Spinal cord (tissue), 10 donors: ENCODE measurements around the gene AGBL4. TPM values are rescaled to one million over a fixed set of nuclear protein-coding genes. Genes with fewer than 3 reads are reported as not detected.

ENCODE experiments used
- DNase-seq, 6 donors: peaks; one replicate each; pipeline versions ENCODE4 v3.0.0 to v3.0.0-alpha.2; 2013 to 2015; ENCODE audit warnings: low spot score in 6 of 6, low read depth in 4 of 6
- H3K27ac ChIP-seq: one replicate; pipeline ENCODE4 v1.5.1; 2013; ENCODE audit warnings: low read depth, low read length, control low read depth
- H3K27me3 ChIP-seq: one replicate; pipeline ENCODE4 v1.6.1; 2013; ENCODE audit warnings: low read length; ENCODE audit not compliant: control insufficient read depth, insufficient read depth
- H3K36me3 ChIP-seq: one replicate; pipeline ENCODE4 v1.6.1; 2013; ENCODE audit warnings: low read length; ENCODE audit not compliant: control insufficient read depth, insufficient read depth
- H3K4me1 ChIP-seq: one replicate; pipeline ENCODE4 v1.6.1; 2013; ENCODE audit warnings: low read length; ENCODE audit not compliant: control insufficient read depth, insufficient read depth
- H3K4me3 ChIP-seq: one replicate; pipeline ENCODE4 v1.5.1; 2013; ENCODE audit warnings: low read depth, low read length, control low read depth
- H3K9me3 ChIP-seq: one replicate; pipeline ENCODE4 v1.6.1; 2013; ENCODE audit warnings: low read length; ENCODE audit not compliant: control insufficient read depth, insufficient read depth
- WGBS: methylation state at CpG from one replicate; pipeline ENCODE4 v1.1.5; 2013; ENCODE audit warnings: missing lambda C conversion rate; ENCODE audit not compliant: insufficient coverage; 5-methylcytosine and 5-hydroxymethylcytosine counted together
- polyA plus RNA-seq, 2 donors: library from polyadenylated mRNA; unstranded; fragments of 120-200 nt; gene quantifications; one replicate each; pipeline ENCODE4 v1.2.1, GENCODE V29; 2013; ENCODE audit not compliant: insufficient read length in 2 of 2
- total RNA-seq, 2 donors: library from RNA; depleted of rRNA in 1 of 2; stranded (reverse); fragments of 120-200 nt in 1 of 2; fragments of >200 nt in 1 of 2; gene quantifications; one replicate each; pipeline versions ENCODE4 v1.2.3 to v1.2.4, GENCODE V29; 2013 to 2014
- donor health status: healthy.

The AGBL4 gene
- total and polyA plus RNA-seq, 4 donors = 3.8 to 6.8 (median 4.7) TPM

DNA sequence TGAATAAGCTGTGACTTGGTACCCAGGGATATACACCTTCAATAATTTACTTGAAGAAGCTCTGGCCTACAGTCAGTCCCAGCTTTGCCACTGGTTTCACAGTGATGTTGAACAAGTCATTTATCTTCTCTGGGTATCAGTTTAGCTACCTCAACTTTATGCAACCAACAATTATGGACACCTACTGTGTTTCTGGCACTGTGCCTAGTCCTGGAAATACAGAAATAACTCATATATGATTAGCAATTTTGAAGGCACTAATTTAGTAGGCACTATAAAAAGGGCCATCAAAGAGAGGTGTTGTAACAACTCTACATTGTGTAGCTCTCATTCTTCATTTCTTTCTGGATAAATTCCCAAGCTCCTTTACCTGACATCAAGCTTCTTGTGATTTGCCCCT, 1463.2 kb downstream of the AGBL4 start:
- no peak overlapping the region for H3K27ac ChIP-seq
- no peaks in the 10 kb centered on the region for H3K4me1 ChIP-seq
- H3K9me3 ChIP-seq = no peaks in the 10 kb centered on the region

DNA sequence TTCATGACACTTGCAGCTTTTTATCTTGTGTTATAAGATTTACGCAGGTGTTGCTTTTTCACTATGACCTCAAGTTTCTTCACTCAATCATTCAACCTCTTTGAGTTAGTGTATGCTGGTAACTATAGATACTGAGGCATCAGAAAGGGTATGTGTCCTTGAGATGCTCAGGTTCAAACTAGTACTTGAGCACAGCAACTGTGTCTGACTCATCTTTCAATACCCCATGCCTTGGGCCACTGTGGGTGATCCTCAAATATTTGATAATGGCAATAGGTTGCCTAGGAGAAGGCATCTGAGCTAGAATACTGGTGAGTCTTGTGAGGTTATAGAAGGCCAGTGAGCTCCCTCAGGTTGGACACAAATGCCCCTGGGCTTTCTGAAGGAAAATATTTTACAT, 1463.6 kb downstream of the AGBL4 start:
- H3K4me1 ChIP-seq = no peaks in the 10 kb centered on the region
- H3K27ac ChIP-seq = no peak overlapping the region
- WGBS = no CpG with 5 or more reads among the region's 1 CpG
- no peaks in the 10 kb centered on the region for H3K36me3 ChIP-seq
- DNase-seq = peak in 1 of 6 donors; percentile 14
- no peak overlapping the region for H3K4me3 ChIP-seq
- no peaks in the 10 kb centered on the region for H3K9me3 ChIP-seq
- H3K27me3 ChIP-seq = peaks cover 3% of the 10 kb centered on the region

More for the DNA sequence above, 1463.2 kb downstream of the AGBL4 start:
- no peaks in the 10 kb centered on the region for H3K36me3 ChIP-seq
- no peak overlapping the region for H3K4me3 ChIP-seq
- peaks cover 3% of the 10 kb centered on the region for H3K27me3 ChIP-seq
- no peak for DNase-seq

DNA sequence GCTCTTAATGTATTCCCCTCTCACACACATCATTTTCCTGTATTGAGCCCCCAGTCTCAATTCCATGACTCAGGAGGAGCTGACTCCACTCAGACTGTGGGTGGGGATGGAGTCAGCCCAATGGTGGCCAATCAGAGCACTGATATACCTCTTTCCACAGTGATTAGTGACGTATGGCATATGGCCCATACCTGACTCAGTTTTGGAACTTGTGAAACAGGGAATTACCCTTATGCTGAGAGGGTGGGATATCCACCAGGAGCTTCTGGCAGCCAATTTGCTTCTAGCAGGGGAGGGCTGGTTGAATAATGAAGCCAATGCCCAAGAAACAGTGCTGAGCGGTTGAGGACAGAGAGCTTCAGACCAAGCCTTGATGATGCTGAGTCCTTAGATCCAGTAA, 1465.4 kb downstream of the AGBL4 start:
- 100% methylated on average over 1 of the region's 2 CpGs for WGBS
- no peak overlapping the region for H3K27ac ChIP-seq
- H3K4me1 ChIP-seq = no peaks in the 10 kb centered on the region
- H3K36me3 ChIP-seq = no peaks in the 10 kb centered on the region
- H3K27me3 ChIP-seq = peaks cover 3% of the 10 kb centered on the region
- no peaks in the 10 kb centered on the region for H3K9me3 ChIP-seq
- peak in 1 of 6 donors; percentile 47 for DNase-seq
- H3K4me3 ChIP-seq = no peak overlapping the region

- Histone ChIP-seq H3K27me3 (peaks cover 3% of the 10 kb centered on the region), H3K4me3 (no peak overlapping the region), H3K9me3 (no peaks in the 10 kb centered on the region), H3K27ac (no peak overlapping the region), H3K4me1 (peaks cover 4% of the 10 kb centered on the region), H3K36me3 (no peaks in the 10 kb centered on the region)
- peak in 1 of 6 donors; percentile 66 for DNase-seq
- 62% methylated on average over 4 of the region's 5 CpGs for WGBS
Measured at GRCh38 chr1:48556186-48556850, 1467.4 kb downstream of the AGBL4 start.

DNA sequence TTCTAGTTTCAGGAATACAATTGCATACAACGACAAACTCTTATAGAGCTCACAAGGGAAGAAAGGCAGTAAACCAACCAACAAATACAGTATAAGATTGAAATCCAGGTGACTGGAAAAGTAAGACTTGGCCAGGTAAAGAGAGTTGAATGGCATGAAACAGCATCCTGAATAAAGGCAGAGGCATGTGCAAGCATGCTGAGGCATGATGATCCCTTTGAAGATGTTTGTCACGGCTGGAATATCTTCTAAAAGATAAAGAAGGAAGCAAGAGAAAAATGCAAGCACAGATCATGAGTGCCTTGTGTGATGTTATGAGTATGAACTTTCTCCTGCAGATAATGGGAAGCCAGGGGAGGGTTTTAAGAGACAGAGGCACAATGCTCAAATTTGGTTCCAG, 1468.5 kb downstream of the AGBL4 start:
- no peaks in the 10 kb centered on the region for H3K36me3 ChIP-seq
- 90% methylated on average over 1 of the region's 2 CpGs for WGBS
- no peaks in the 10 kb centered on the region for H3K9me3 ChIP-seq
- peaks cover 4% of the 10 kb centered on the region for H3K4me1 ChIP-seq
- H3K27ac ChIP-seq = no peak overlapping the region
- no peak for DNase-seq
- H3K4me3 ChIP-seq = no peak overlapping the region
- H3K27me3 ChIP-seq = peaks cover 3% of the 10 kb centered on the region

DNA sequence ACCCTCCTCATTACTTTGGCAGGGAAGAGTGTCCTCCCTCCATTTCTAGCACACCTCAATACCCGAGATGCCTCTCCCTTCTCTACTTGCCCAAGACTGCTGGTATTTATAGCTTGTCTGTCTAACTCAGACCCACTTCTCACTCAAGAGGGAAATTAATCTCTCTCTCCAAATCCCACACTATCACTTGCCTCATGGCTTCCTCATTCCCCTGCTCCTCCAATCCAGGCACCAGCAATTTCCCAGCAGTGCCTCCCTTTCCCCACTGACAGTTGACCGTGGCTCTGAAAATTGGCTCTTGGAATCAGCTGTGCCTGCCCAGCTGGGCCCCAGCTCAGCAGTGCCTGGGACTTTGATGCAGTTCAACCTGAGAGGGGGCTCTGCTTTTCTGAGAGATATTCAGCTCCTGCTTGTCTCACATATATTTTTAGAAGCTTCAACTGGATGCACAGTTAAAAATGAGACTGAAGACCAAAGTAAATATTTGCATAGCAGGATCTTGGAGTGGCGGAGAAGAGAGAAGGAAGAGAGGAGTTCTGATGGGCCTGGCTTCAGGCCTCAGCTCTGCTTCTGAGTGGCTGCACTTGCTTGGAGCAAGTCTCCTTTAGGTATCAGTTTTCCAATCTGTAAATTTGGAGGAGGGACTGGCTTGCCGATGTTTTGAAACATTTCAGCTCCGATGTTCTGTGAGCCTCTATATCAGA, 1470.7 kb downstream of the AGBL4 start:
- Histone ChIP-seq H3K4me1 (peaks cover 4% of the 10 kb centered on the region), H3K9me3 (no peaks in the 10 kb centered on the region), H3K4me3 (no peak overlapping the region), H3K27me3 (peaks cover 3% of the 10 kb centered on the region), H3K36me3 (no peaks in the 10 kb centered on the region), H3K27ac (no peak overlapping the region)
- DNase-seq = peak in 1 of 6 donors; percentile 44
- WGBS = 66% methylated on average over 3 of the region's 5 CpGs

DNA sequence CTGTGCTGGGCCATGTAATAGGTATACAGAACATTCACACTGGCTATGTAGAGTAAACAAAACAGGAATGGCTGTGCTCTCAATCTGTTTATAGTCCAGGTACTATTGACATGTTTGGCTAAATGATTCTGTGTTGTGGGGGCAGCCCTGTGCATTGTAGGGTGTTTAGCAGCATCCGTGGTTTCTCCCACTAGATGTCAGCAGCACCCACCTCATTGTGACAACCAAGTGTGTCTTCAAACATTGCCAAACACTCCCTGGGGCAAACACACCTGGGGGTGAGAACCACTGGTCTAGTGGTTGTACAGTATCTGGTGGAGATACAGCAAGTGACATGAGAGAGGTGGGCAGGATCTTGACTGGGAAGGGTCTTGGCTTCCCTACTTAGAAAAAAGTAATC, 1471.3 kb downstream of the AGBL4 start:
- no CpG with 5 or more reads among the region's 1 CpG for WGBS
- Histone ChIP-seq H3K4me3 (no peak overlapping the region), H3K36me3 (no peaks in the 10 kb centered on the region), H3K27ac (no peak overlapping the region), H3K9me3 (no peaks in the 10 kb centered on the region), H3K4me1 (peaks cover 4% of the 10 kb centered on the region), H3K27me3 (peaks cover under 1% of the 10 kb centered on the region)
- peak in 2 of 6 donors; percentile 30 to 44 for DNase-seq

- H3K4me3 ChIP-seq = no peak overlapping the region
- no peaks in the 10 kb centered on the region for H3K36me3 ChIP-seq
- no peaks in the 10 kb centered on the region for H3K27me3 ChIP-seq
- no peaks in the 10 kb centered on the region for H3K9me3 ChIP-seq
- DNase-seq = peak in 1 of 6 donors; percentile 66
- H3K27ac ChIP-seq = no peak overlapping the region
- H3K4me1 ChIP-seq = peaks cover 4% of the 10 kb centered on the region
Measured at GRCh38 chr1:48548985-48549384, 1474.8 kb downstream of the AGBL4 start.

GRCh38 chr1:48547561-48548220, 1476.1 kb downstream of the AGBL4 start:
- no peaks in the 10 kb centered on the region for H3K4me1 ChIP-seq
- no peak overlapping the region for H3K27ac ChIP-seq
- H3K9me3 ChIP-seq = no peaks in the 10 kb centered on the region
- H3K4me3 ChIP-seq = no peak overlapping the region
- no peak for DNase-seq
- no peaks in the 10 kb centered on the region for H3K36me3 ChIP-seq
- no peaks in the 10 kb centered on the region for H3K27me3 ChIP-seq
- WGBS = 88% methylated on average over 1 of the region's 1 CpG

DNA sequence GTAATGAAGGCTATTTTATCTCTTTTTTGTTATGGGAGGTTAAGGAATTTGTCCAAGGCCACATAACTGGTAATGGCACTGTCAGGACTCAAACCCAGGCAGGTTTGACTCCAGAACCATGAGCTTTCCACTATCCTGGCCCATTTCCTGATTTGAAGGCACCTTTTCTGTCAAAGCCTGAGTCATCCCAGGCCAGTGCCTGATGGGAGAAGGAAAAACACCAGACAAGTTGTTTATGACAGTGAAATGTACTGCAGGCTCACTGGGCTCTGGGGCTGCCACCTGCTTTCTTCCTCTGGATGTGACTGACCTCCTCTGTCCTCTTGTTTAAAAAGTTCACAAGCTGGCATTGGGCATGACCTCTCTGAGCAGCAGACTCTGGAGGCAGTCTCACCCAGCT, 1479.9 kb downstream of the AGBL4 start:
- Histone ChIP-seq H3K27ac (no peak overlapping the region), H3K36me3 (no peaks in the 10 kb centered on the region), H3K9me3 (no peaks in the 10 kb centered on the region)

More for the DNA sequence above, 1479.9 kb downstream of the AGBL4 start:
- H3K27me3 ChIP-seq = no peaks in the 10 kb centered on the region
- no peaks in the 10 kb centered on the region for H3K4me1 ChIP-seq
- no peak overlapping the region for H3K4me3 ChIP-seq
- DNase-seq = no peak
